HG02885 (cell line): ENCODE results near the gene TAGAP.
A peak's percentile ranks its signal among the peaks of the same experiment; 100 is the strongest.
"Not testable (repeated sequence)": the region's sequence is repeated elsewhere in the genome, so short reads cannot be mapped to it uniquely, and the experiment has no call there.

ENCODE experiments used
- ATAC-seq: cut with Tn5 transposase; IDR thresholded peaks from one replicate; pipeline ENCODE4 v1.9.1; 2021; ENCODE audit warnings: mild to moderate bottlenecking; ENCODE audit not compliant: unreplicated experiment, poor library complexity

The TAGAP gene

DNA sequence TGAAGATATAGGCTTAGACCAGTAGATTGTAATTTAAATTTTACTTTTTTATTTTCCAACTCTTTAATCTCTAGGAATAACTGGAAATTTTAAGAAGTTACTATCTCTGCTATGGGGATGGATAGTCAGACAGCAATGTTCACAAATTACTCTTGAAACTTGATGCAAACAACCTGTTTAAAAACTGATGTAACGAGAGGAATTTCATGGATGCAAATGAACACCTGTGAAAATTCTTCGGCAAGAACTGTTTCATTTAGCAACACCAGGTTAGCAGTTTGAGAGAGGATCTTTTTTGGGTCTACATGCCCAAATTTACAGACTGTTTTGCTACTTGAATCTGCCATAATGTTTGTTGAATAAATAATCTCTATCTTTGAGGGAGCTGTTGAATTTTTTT lies 24.8 kb downstream of the TAGAP start:
- no peak for ATAC-seq

DNA sequence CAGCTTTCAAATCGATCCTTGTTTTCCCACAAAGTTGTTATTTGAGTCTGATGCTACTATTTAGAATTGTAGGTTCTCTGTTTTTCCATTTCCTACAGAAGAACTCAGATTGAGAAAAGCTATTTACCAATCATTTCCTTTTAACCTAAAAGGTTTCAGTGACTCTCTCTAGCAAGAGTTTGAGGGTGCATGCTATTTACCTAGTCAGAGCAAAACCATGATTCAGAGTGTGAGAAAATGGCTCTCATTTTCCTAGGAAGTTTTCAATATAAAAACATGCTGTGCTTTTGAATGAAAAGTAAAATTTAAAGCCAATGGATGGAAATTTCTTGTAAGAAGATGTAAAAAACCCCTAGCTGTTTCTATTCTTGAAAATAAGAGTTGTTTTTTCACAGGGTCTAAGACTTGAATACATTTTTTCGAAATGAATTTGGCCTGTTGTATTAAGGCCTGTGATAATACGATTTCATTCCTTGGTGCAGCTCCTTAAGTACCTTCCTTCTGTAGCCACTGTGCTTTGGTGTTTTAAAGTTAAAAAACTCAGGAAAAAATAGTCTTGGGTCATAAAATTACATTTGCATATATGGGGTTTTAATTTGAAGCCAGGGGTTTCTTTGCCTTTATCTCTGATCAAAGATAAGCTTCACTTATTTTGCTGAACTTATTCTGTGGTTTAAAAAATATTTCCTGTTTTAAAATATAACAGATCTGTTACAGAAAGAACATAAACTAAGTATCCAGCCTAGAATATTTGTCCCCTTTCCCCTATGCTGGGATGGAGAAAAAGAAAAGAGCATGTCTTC lies 26.8 kb downstream of the TAGAP start:
- ATAC-seq: no peak

DNA sequence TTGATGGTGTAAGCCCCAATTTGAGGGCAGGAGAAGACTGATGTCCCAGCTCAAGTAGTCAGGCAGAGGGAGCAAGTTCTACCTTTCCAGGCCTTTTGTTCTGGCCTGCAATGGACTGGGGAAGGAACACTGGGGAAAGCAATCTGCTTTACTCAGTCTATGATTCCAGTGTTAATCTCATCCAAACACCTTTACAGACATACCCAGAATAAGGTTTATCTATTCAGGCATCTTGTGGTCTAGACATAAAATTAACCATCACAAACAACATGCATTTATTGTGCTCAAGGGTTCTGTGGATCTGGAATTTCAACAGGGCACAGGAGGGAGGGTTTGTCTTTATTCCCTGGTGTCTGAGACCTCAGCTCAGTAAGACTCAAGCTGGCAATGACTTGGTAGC lies 30.4 kb downstream of the TAGAP start:
- no peak for ATAC-seq

DNA sequence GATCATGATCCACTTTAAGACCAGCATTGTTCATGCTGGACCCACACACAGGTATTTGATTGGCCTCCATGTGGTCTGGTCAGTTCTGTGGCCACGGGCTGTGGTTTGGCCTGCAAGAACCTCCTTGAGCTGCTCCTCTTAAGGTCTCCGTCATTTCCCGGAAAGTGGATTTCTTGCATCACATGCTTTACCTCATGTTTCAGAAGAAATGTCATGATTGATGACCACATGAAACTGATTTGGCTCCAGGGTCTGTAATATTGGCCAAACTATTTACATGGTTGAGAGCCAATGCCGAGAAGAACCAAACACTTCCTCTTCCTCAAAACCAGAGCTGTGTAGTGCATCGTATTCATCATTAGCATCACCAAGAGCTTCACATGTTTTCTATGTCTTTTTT lies 31.6 kb downstream of the TAGAP start:
- ATAC-seq: no peak

DNA sequence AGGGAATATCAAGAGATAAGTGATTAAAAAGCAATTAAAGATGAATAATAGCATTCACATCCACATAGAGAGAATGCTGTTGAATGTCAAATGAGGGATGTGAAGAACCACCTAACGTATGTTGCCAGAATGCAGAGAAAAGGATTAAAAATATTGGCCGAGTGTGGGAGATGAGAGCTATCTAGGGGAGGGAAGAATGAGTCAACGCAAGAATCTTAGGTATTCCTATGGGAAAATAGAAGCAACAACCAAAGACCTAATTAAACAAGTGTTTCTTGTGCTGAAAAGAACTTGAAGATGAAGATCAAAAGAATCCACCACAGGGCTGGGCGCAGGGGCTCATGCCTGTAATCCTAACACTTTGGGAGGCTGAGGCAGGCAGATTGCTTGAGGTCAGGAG lies 32.6 kb downstream of the TAGAP start:
- no peak for ATAC-seq

GRCh38 chr6:159010037-159010612 lies 34.7 kb downstream of the TAGAP start:
- not testable (repeated sequence) for ATAC-seq

- peak; percentile 68 for ATAC-seq
These were observed 36.0 kb downstream of the TAGAP start for GRCh38 chr6:159008656-159009288.

DNA sequence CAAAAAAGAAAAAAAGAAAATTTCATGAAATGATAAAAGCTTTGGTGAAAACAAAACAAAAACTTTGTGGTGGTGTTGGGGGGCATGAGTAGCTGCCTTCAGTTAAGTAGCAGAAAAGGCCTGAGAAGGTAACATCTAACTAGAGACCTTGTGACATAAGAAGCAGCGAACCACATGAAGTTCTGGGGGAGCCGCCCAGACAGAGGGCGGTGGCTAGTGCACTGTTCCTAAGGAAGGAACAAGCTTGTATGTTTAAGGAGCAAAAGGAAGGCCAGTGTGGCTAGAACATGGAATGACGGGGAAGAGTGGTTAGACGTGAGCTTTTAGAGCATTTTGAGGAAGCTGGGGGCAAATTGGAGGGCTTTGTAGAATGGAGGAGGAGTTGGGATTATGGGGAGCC lies 37.3 kb downstream of the TAGAP start:
- ATAC-seq: no peak

DNA sequence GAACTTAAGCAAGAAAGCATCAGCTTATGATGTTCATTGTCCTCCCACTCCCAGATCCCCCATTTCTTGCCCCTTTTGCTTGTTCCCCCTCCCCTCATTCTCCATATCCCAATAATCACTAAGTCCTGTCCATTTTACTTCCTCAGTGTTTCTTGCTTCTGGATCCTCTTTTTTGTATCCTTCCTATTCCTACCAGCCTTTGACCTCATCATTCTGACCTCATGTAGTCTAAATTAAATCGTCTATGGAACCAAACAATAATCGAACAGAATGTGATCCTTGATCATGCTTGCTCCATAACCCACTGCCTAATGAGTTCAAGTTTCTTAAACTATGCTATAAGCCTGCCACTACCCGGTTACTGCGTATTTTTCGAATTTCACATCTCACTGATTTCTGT lies 39.4 kb downstream of the TAGAP start:
- no peak for ATAC-seq

- ATAC-seq: no peak
These were observed 40.2 kb downstream of the TAGAP start for GRCh38 chr6:159004592-159004991.

GRCh38 chr6:159002432-159003155 lies 42.2 kb downstream of the TAGAP start:
- no peak for ATAC-seq

- peak; percentile 93 for ATAC-seq
These were observed 45.0 kb downstream of the TAGAP start, which contains the start of gene RSPH3 for GRCh38 chr6:158999666-159000403. Gene RSPH3 (minus strand): TSS chr6:159000202. CDS start chr6:158999550, 652 bp downstream.

DNA sequence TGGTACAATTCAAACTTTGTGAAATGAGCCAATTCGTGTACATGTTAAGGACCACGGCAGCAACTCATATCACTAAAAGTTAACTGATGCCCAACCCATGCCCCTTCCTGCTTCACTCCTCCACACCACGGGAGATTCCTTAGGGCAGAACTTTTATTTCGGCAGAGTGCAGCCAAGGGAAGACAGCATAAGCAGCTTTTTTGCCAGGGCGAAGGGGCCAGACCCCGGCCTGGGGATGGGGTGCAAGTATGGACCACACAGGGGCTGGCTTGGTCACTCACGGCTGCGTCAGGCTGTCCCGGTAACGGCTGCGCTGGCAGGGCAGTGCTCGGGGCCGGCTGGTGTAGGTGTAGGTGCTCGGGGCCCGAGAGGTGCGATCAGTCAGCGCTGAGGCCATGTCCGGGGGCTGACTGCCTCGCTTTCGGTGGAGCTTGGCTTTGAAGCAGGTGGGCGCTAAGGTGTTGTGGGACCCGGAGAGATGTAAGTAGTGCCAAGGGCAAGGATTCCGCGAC lies 45.6 kb downstream of the TAGAP start:
- peak; percentile 38 for ATAC-seq

DNA sequence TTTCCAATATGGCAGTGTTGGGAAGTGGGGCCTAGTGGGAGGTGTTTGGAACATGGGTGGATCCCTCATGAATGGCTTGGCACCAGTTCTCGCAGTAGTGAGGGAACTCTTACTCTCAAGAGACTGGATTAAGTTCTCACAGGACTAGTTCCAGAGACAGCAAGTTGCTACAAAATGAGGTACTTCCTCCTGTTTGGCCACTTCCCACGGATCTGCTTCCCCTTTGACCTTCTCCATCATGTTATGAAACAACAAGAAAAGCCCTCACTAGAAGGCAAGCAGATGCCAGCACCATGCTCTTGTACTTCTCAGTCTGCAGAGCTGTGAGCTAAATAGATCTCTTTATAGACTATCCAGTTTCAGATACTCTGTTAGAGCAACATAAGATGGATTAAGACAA lies 47.9 kb downstream of the TAGAP start:
- ATAC-seq: no peak

- ATAC-seq: no peak
These were observed 51.2 kb downstream of the TAGAP start for GRCh38 chr6:158993639-158994038.

DNA sequence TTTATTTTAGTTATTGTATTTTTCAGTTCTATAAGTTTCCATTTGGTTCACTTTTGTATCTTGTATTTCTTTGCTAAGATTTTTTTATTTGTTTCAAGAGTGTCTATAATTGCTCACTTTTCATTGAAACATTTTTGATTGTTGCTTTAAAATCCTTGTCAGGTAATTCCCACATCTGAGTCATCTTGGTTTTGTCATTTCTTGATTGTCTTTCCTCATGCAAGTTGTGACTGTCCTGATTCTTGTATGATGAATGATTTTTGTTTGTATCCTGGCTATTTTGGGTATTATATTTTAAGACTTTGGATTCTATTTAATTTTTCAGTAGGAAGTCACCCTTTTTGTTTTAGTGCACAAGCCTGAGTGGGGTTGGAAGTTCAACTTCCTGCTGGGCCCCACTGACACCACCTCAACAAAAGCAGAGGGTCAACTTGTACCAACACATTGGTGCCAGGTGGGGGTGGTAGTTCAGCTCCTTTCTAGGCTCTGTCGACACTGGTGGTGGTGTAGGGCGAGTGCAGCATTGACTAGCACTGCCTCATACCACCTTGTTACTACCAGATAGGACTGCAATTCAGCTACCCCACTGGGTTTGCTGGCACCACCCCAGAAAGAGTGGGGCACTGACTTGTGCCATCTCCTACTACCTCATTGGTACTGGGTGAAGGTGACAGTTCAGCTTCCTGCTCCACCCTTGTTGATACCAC lies 53.6 kb downstream of the TAGAP start:
- no peak for ATAC-seq

- ATAC-seq: not testable (repeated sequence)
These were observed 55.1 kb downstream of the TAGAP start for GRCh38 chr6:158989711-158990110.

DNA sequence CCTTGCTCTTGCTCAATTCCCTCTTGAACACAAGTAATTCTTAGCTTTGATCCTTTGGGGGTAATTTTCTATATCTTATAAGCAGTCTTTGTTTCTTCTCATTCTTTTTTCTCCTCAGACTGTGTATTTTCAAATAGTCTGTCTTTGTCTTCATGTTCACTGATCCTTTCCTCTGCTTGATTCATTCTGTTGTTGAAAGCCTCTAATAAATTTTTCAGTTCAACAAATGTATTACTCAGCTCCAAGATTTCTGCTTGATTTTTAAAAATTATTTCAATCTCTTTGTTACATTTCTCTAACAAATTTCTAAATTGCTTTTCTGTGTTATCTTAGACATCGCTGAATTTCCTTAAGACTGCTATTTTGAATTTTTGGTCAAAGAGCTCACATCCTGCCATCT lies 56.3 kb downstream of the TAGAP start:
- no peak for ATAC-seq

DNA sequence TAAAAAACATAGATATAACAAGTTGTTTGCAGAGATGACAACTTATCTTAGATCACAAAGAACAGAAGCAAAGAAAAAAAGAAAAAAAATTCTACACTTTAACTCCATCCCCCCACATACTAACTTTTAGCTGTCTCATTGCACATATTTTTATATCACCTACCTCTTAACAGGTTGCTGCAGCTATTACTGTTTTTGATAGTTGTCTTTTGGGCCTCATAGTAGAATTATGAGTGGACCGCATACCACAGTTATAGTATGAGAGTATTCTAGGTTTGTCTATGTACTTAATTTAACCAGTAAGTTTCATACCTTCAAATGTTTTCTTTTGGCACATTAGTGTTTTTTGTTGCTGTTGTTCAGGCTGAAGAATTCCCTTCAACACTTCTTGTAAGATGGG lies 57.1 kb downstream of the TAGAP start:
- ATAC-seq: no peak
